Caco-2 (cell line): ENCODE results near the gene UFSP2. TPM values are rescaled to one million over a fixed set of nuclear protein-coding genes. Genes with fewer than 3 reads are reported as not detected.

Source experiments
- BruUV-seq: library from RNA; stranded (reverse); fragments of 400-500 nt; replicated peaks from 2 replicates; lab custom pipeline; 2021; lab: Mats Ljungman, UMichigan
- CTCF ChIA-PET: fragments of 300-600 bp; sonication (Branson Sonifier 250); formaldehyde crosslinking; loops from one replicate; lab custom pipeline; 2022; ENCODE audit warnings: antibody characterized with exemption; lab: Charles Lee
- POLR2A ChIA-PET: fragments of 300-600 bp; sonication (Branson Sonifier 250); formaldehyde crosslinking; loops from one replicate; lab custom pipeline; 2022; ENCODE audit warnings: antibody characterized with exemption; lab: Charles Lee
- DNase-seq, 2 experiments: peaks; one replicate each; pipeline versions ENCODE4 v3.0.0 to v3.0.0-alpha.2; 2020 to 2022
- H3K27me3 ChIP-seq: replicated peaks from 2 replicates; pipeline ENCODE4 v1.6.0; 2011; ENCODE audit warnings: low read length; ENCODE audit not compliant: control insufficient read depth, insufficient read depth
- H3K36me3 ChIP-seq: 2 replicates; pipeline ENCODE4 v1.5.1; 2011; ENCODE audit warnings: low read length; ENCODE audit not compliant: control insufficient read depth, insufficient read depth
- H3K4me1 ChIP-seq: fragments of 250-450 bp; sonication (Bioruptor Pico); 2 replicates; pipeline ENCODE4 v1.5.1; 2020; ENCODE audit warnings: mild to moderate bottlenecking
- H3K4me3 ChIP-seq: 2 replicates; pipeline ENCODE4 v1.5.1; 2011; ENCODE audit warnings: low read depth, mild to moderate bottlenecking, control low read depth, low read length
- H3K9me3 ChIP-seq: fragments of 250-450 bp; sonication (Bioruptor Pico); 2 replicates; pipeline ENCODE4 v1.5.1; 2020; ENCODE audit warnings: mild to moderate bottlenecking, moderate library complexity
- H3K27ac Mint-ChIP-seq: one replicate; pipeline ENCODE4 v1.8.0; 2022; ENCODE audit warnings: mixed read lengths; ENCODE audit not compliant: unreplicated experiment
- H3K27me3 Mint-ChIP-seq: one replicate; pipeline ENCODE4 v1.8.0; 2022; ENCODE audit warnings: mixed read lengths; ENCODE audit not compliant: insufficient read depth, unreplicated experiment
- H3K36me3 Mint-ChIP-seq: one replicate; pipeline ENCODE4 v1.8.0; 2022; ENCODE audit warnings: mild to moderate bottlenecking, mixed read lengths; ENCODE audit not compliant: insufficient read depth, unreplicated experiment
- H3K4me1 Mint-ChIP-seq: one replicate; pipeline ENCODE4 v1.8.0; 2022; ENCODE audit warnings: low read depth, mixed read lengths; ENCODE audit not compliant: unreplicated experiment
- H3K4me3 Mint-ChIP-seq: one replicate; pipeline ENCODE4 v1.8.0; 2022; ENCODE audit warnings: mild to moderate bottlenecking, moderate library complexity, mixed read lengths; ENCODE audit not compliant: unreplicated experiment
- H3K9me3 Mint-ChIP-seq: one replicate; pipeline ENCODE4 v1.8.0; 2022; ENCODE audit warnings: mixed read lengths; ENCODE audit not compliant: unreplicated experiment
- CTCF ChIP-seq, 2 experiments: fragments of 200-600 bp in 1 of 2; IDR thresholded peaks; 1 replicate in 1 of 2; 2 replicates in 1 of 2; pipeline versions ENCODE4 v1.5.1 to v1.8.0; 2011 to 2022; ENCODE audit warnings: antibody characterized with exemption in 1 of 2, control low read depth in 1 of 2, inconsistent platforms in 1 of 2, low read depth in 1 of 2, low read length in 1 of 2, mild to moderate bottlenecking in 1 of 2, moderate library complexity in 1 of 2; ENCODE audit not compliant: insufficient read depth in 1 of 2, severe bottlenecking in 1 of 2, unreplicated experiment in 1 of 2
- intact Hi-C: fragments of 100-400 bp; cut with micrococcal nuclease; formaldehyde crosslinking; loops from one replicate; pipeline ENCODE4 v1.10.0; 2022; ENCODE audit not compliant: unreplicated experiment
- total RNA-seq: library from RNA; stranded (reverse); gene quantifications from 2 replicates; pipeline ENCODE4 v1.2.3, GENCODE V29; 2022

Gene UFSP2
- total RNA-seq, 1 experiment from 2014 or later = 17.4 TPM

GRCh38 chr4:185441479-185441878 lies 15.7 kb upstream of the UFSP2 start:
- Histone ChIP-seq H3K4me1 (no peaks in the 10 kb centered on the region), H3K27me3 (no peaks in the 10 kb centered on the region), H3K4me3 (no peak overlapping the region), H3K9me3 (no peaks in the 10 kb centered on the region), H3K36me3 (no peaks in the 10 kb centered on the region)
- no TSS peak for BruUV-seq
- no peak for DNase-seq
- ChIA-PET POLR2A (no interaction called here), CTCF (no interaction called here)
- no peak for TF ChIP-seq CTCF (IDR thresholded peaks at IDR 0.05; ENCODE audit: insufficient read depth in 1 of 2, low read depth in 1 of 2, low read length in 1 of 2, severe bottlenecking in 1 of 2, unreplicated experiment in 1 of 2)
- Mint-ChIP-seq H3K4me1 (no peaks in the 10 kb centered on the region), H3K36me3 (no peaks in the 10 kb centered on the region), H3K4me3 (no peak overlapping the region), H3K27me3 (peaks cover 4% of the 10 kb centered on the region), H3K27ac (no peak overlapping the region), H3K9me3 (no peaks in the 10 kb centered on the region)
- intact Hi-C loops = no loop called here

- ChIA-PET CTCF (no interaction called here), POLR2A (no interaction called here)
- no peaks in the 10 kb centered on the region for H3K9me3 ChIP-seq
- BruUV-seq = no TSS peak
- Mint-ChIP-seq H3K27me3 (peaks cover 4% of the 10 kb centered on the region), H3K27ac (no peak overlapping the region), H3K4me1 (no peaks in the 10 kb centered on the region), H3K4me3 (no peak overlapping the region), H3K36me3 (no peaks in the 10 kb centered on the region), H3K9me3 (no peaks in the 10 kb centered on the region)
- intact Hi-C loops = no loop called here
- no peaks in the 10 kb centered on the region for H3K4me1 ChIP-seq
- H3K36me3 ChIP-seq = no peaks in the 10 kb centered on the region
- TF ChIP-seq CTCF (IDR thresholded peaks at IDR 0.05; ENCODE audit: insufficient read depth in 1 of 2, low read depth in 1 of 2, low read length in 1 of 2, severe bottlenecking in 1 of 2, unreplicated experiment in 1 of 2) = no peak
- H3K4me3 ChIP-seq = no peak overlapping the region
- no peak for DNase-seq
- no peaks in the 10 kb centered on the region for H3K27me3 ChIP-seq
Observed at GRCh38 chr4:185437809-185438208, 12.0 kb upstream of the UFSP2 start.

- no peak for DNase-seq
- ChIA-PET POLR2A (no interaction called here), CTCF (no interaction called here)
- H3K4me1 Mint-ChIP-seq = no peaks in the 10 kb centered on the region
- no peak overlapping the region for H3K27ac Mint-ChIP-seq
- H3K27me3 Mint-ChIP-seq = no peaks in the 10 kb centered on the region
- Histone ChIP-seq H3K9me3 (no peaks in the 10 kb centered on the region), H3K4me3 (no peak overlapping the region), H3K36me3 (no peaks in the 10 kb centered on the region), H3K4me1 (no peaks in the 10 kb centered on the region), H3K27me3 (no peaks in the 10 kb centered on the region)
- no peaks in the 10 kb centered on the region for H3K9me3 Mint-ChIP-seq
- H3K36me3 Mint-ChIP-seq = no peaks in the 10 kb centered on the region
- TF ChIP-seq CTCF (IDR thresholded peaks at IDR 0.05; ENCODE audit: insufficient read depth in 1 of 2, low read depth in 1 of 2, low read length in 1 of 2, severe bottlenecking in 1 of 2, unreplicated experiment in 1 of 2) = no peak
- H3K4me3 Mint-ChIP-seq = no peak overlapping the region
- intact Hi-C loops = no loop called here
- no TSS peak for BruUV-seq
Observed at GRCh38 chr4:185435466-185435865, 9.7 kb upstream of the UFSP2 start.
